KMS-11 (cell line): Measurements from ENCODE around the gene GTPBP4.

Experiments used
- H2AFZ ChIP-seq: fragments of 200-600 bp; sonication (generic); 2 replicates; pipeline ENCODE4 v1.6.1; 2016; ENCODE audit warnings: antibody characterized with exemption, mixed run types, low read depth
- H3K27ac ChIP-seq: fragments of 200-600 bp; sonication (generic); 2 replicates; pipeline ENCODE4 v1.6.1; 2016; ENCODE audit warnings: mild to moderate bottlenecking, mixed run types
- H3K27me3 ChIP-seq: fragments of 200-600 bp; sonication (generic); 2 replicates; pipeline ENCODE4 v1.6.1; 2017; ENCODE audit warnings: mild to moderate bottlenecking, low read depth, mixed run types, moderate library complexity; ENCODE audit not compliant: insufficient read depth
- H3K36me3 ChIP-seq: fragments of 200-600 bp; sonication (generic); 2 replicates; pipeline ENCODE4 v1.6.1; 2017; ENCODE audit warnings: mild to moderate bottlenecking, mixed run types; ENCODE audit not compliant: insufficient read depth
- H3K4me1 ChIP-seq: fragments of 200-600 bp; sonication (generic); 2 replicates; pipeline ENCODE4 v1.6.1; 2016; ENCODE audit warnings: mild to moderate bottlenecking, low read depth, mixed run types; ENCODE audit not compliant: poor library complexity, severe bottlenecking
- H3K4me2 ChIP-seq: fragments of 200-600 bp; sonication (generic); 2 replicates; pipeline ENCODE4 v1.7.0; 2016; ENCODE audit warnings: mild to moderate bottlenecking, mixed run types
- H3K4me3 ChIP-seq: fragments of 200-600 bp; sonication (generic); IDR thresholded peaks from 2 replicates; pipeline ENCODE4 v1.6.1; 2017; ENCODE audit warnings: low read depth, low read length, mixed read lengths; ENCODE audit not compliant: insufficient read depth
- H3K79me2 ChIP-seq: fragments of 200-600 bp; sonication (generic); 2 replicates; pipeline ENCODE4 v1.6.1; 2016; ENCODE audit warnings: low read depth, mixed run types; ENCODE audit not compliant: insufficient read depth
- H3K9ac ChIP-seq: fragments of 200-600 bp; sonication (generic); 2 replicates; pipeline ENCODE4 v1.6.1; 2016; ENCODE audit warnings: mild to moderate bottlenecking, mixed run types
- H4K20me1 ChIP-seq: fragments of 200-600 bp; sonication (generic); 2 replicates; pipeline ENCODE4 v1.6.1; 2016; ENCODE audit warnings: mild to moderate bottlenecking, mixed run types; ENCODE audit not compliant: insufficient read depth
- CTCF ChIP-seq: fragments of 200-600 bp; sonication (generic); conservative IDR thresholded peaks from 2 replicates; pipeline ENCODE4 v1.6.1; 2017; ENCODE audit warnings: low read depth, mild to moderate bottlenecking, antibody characterized with exemption, low read length, moderate library complexity, mixed read lengths

Gene GTPBP4

DNA sequence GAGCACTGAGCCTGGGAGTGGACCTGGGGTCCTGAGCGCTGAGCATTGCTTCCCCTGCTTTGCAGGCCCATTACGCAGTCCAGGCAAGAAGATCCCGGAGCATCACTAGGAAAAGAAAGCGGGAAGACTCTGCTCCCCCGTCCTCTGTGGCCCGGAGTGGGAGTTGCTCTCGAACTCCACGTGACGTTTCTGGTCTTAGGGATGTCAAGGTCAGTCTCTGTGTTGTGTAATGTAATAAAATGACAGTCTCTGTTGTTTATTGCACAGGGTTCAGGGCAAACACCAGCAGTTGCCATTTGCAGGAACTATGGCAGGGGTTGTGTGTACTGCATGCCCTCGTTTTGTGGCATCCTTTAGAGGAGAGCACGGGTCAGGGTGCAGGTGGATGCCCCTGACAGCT, 27.5 kb downstream of the GTPBP4 start:
- Histone ChIP-seq H3K9ac (no peak overlapping the region), H3K27me3 (no peaks in the 10 kb centered on the region), H4K20me1 (no peaks in the 10 kb centered on the region), H3K4me1 (no peaks in the 10 kb centered on the region), H3K4me2 (no peak overlapping the region), H3K4me3 (no peak overlapping the region), H3K79me2 (no peaks in the 10 kb centered on the region), H2AFZ (no peak overlapping the region), H3K27ac (no peak overlapping the region), H3K36me3 (peaks cover 22% of the 10 kb centered on the region; the same call in 1 of the 2 replicates)
- TF ChIP-seq CTCF, result no peak

DNA sequence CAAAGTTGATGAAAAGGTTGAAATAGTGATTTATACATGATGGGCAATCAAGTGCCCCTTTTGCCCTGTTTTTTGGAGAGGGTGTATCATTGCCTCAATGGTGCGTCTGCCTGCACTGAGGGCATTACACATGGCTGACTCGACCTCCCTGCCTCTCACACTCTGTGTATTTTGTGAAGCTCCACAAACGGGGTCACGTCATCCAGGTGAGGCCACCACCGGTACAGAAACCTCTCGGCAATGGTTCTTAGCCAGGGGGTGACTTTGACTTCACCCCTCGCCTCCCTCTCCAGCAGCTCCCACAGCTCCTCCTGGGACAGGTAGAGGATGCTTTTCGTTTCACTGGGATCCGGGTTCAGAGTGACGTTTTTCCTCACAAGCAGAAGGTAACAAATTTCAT, 31.1 kb downstream of the GTPBP4 start:
- no peak for TF ChIP-seq CTCF
- Histone ChIP-seq H3K4me3 (no peak overlapping the region), H3K4me2 (no peak overlapping the region), H2AFZ (no peak overlapping the region), H3K79me2 (no peaks in the 10 kb centered on the region), H3K27ac (no peak overlapping the region), H4K20me1 (no peaks in the 10 kb centered on the region), H3K4me1 (no peaks in the 10 kb centered on the region), H3K27me3 (no peaks in the 10 kb centered on the region), H3K9ac (no peak overlapping the region), H3K36me3 (peaks cover 17% of the 10 kb centered on the region; the same call in 1 of the 2 replicates)

- Histone ChIP-seq H3K27me3 (no peaks in the 10 kb centered on the region), H3K79me2 (no peaks in the 10 kb centered on the region), H3K4me2 (no peak overlapping the region), H4K20me1 (no peaks in the 10 kb centered on the region), H3K9ac (no peak overlapping the region), H2AFZ (no peak overlapping the region), H3K36me3 (peaks cover 17% of the 10 kb centered on the region; the same call in 1 of the 2 replicates), H3K27ac (no peak overlapping the region), H3K4me1 (no peaks in the 10 kb centered on the region), H3K4me3 (no peak overlapping the region)
- no peak for TF ChIP-seq CTCF
Measured at GRCh38 chr10:1020460-1020859, 32.2 kb downstream of the GTPBP4 start.

DNA sequence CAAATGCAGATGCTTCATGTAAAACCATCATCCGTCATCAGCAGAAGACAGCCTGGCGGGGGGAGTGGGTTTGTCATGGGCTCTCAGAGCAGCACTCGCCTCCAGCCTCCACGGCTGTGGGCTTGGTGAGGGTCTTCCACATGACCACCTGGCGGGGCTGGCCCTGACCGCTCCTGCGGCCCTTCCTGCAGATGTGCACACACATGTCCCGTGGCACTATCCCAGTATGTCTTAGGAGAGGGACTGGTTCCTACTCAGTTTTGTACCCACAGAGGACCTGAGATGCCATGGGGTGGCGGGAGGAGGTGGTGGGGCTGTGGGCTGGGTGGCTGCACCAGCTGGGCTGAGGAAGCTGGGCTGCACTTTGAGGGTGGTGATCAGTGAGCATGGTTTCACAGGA, 32.7 kb downstream of the GTPBP4 start:
- Histone ChIP-seq H3K4me3 (no peak overlapping the region), H3K79me2 (no peaks in the 10 kb centered on the region), H3K27ac (no peak overlapping the region), H4K20me1 (no peaks in the 10 kb centered on the region), H2AFZ (no peak overlapping the region), H3K36me3 (peaks cover 17% of the 10 kb centered on the region; the same call in 1 of the 2 replicates), H3K9ac (no peak overlapping the region), H3K27me3 (no peaks in the 10 kb centered on the region), H3K4me2 (no peak overlapping the region), H3K4me1 (no peaks in the 10 kb centered on the region)
- no peak for TF ChIP-seq CTCF
